ENCODE measurements around the gene DEF6.

Gene DEF6

DNA sequence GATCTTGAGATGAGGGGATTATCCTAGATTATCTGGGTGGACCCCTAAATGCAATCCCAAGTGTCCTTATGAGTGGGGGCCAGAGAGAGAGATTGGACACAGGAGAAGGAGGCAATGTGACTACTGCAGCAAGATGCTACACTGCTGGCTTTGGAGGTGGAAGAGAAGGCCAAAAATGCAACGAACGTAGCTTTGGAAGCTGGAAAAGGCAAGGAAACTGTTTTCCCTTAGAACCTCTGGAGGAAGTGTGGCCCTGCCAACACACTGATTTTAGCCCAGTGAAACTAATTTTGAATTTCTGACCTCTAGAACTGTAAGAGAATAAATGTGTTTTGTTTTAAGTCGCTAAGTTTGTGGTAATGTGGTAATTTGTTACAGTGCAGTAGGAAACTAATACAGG is 60.5 kb downstream of the DEF6 start:
- Histone ChIP-seq H3K27ac (ENCODE audit: insufficient read depth in 1 of 2, low read depth in 1 of 2, low read length in 2 of 2, poor library complexity in 1 of 2, severe bottlenecking in 2 of 2) (no peak overlapping the region), H3K27me3 (replicated peaks in 2 of 5; ENCODE audit: control insufficient read depth in 4 of 5, insufficient read depth in 5 of 5, low read length in 4 of 5) (peaks cover 0 to 43% (median 39%) of the 10 kb centered on the region in 5 experiments), H3K4me1 (ENCODE audit: control extremely low read depth in 1 of 4, control insufficient read depth in 4 of 4, insufficient read depth in 4 of 4, low read length in 3 of 4) (no peaks in the 10 kb centered on the region), H3K9me3 (ENCODE audit: control extremely low read depth in 1 of 5, control insufficient read depth in 4 of 5, insufficient read depth in 2 of 5, low read depth in 1 of 5, low read length in 4 of 5) (no peaks in the 10 kb centered on the region), H3K36me3 (ENCODE audit: control insufficient read depth in 4 of 4, insufficient read depth in 4 of 4, low read length in 3 of 4) (no peaks in the 10 kb centered on the region), H3K4me3 (ENCODE audit: control insufficient read depth in 1 of 7, extremely low read depth in 1 of 7, insufficient read depth in 4 of 7, low read depth in 2 of 7, low read length in 6 of 7) (no peak overlapping the region)
- no peak for DNase-seq
- ChIA-PET CTCF (no interaction called here), POLR2A (no interaction called here)
- 95% methylated on average over 2 of the region's 3 CpGs for WGBS (ENCODE audit: insufficient coverage)

DNA sequence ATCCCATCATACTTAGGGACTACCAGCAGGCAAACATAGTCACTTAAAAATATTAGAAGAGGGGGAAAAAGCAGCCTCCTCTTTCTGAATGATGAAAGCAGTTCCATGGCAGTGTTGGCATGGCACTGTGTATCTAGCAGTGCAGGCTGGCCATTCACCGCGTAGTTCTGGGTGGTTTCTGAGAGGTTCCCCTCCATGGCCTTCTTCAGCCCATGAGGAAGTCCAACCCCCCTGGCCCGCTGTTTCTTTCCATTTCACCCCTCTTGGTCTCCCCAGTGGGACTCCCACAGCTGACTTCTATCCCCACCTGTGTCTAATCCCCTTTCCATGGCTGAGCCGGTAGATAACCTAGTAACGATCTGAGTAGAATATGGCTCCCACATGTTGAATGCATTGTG is 61.7 kb downstream of the DEF6 start:
- 100% methylated on average over 4 of the region's 5 CpGs for WGBS (ENCODE audit: insufficient coverage)
- Histone ChIP-seq H3K4me1 (ENCODE audit: control extremely low read depth in 1 of 4, control insufficient read depth in 4 of 4, insufficient read depth in 4 of 4, low read length in 3 of 4) (no peaks in the 10 kb centered on the region), H3K27me3 (replicated peaks in 2 of 5; ENCODE audit: control insufficient read depth in 4 of 5, insufficient read depth in 5 of 5, low read length in 4 of 5) (peaks cover 0 to 41% (median 36%) of the 10 kb centered on the region in 5 experiments), H3K9me3 (ENCODE audit: control extremely low read depth in 1 of 5, control insufficient read depth in 4 of 5, insufficient read depth in 2 of 5, low read depth in 1 of 5, low read length in 4 of 5) (no peaks in the 10 kb centered on the region), H3K27ac (ENCODE audit: insufficient read depth in 1 of 2, low read depth in 1 of 2, low read length in 2 of 2, poor library complexity in 1 of 2, severe bottlenecking in 2 of 2) (no peak overlapping the region), H3K4me3 (ENCODE audit: control insufficient read depth in 1 of 7, extremely low read depth in 1 of 7, insufficient read depth in 4 of 7, low read depth in 2 of 7, low read length in 6 of 7) (no peak overlapping the region), H3K36me3 (ENCODE audit: control insufficient read depth in 4 of 4, insufficient read depth in 4 of 4, low read length in 3 of 4) (no peaks in the 10 kb centered on the region)
- ChIA-PET POLR2A (no interaction called here), CTCF (no interaction called here)
- DNase-seq: no peak

DNA sequence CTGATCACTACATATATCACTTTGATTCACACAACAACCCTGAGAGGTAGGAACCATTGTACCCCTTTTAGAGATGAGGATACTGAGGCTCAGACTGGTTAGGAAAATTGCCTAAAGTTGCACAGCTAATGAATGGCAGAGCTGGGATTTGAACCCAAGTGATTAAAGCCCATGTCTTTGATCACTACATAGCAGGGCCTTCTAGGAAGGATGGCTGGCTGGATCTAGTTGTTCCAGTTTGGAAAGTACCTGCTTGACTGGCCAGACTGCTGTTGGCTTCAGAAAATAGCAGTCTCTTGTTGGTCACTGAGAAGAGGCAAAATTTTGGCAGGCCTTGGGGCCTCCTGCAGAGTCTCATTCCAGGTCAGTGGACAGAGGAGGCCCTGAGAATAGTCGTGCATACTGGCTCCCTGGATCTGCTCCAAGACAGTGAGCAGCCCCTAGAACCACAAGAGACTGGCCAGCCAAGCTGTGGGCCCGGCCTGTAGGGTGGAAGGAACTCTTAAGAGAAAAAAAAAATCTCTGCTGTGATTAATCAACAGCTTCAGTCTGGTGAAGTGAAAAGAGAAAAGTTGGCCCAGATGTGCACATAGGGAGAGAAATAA is 62.2 kb downstream of the DEF6 start:
- 70% methylated on average over 1 of the region's 2 CpGs for WGBS (ENCODE audit: insufficient coverage)
- CTCF ChIA-PET: interaction anchor here (1.2 kb wide), 1 partner anchor 16 kb away, joined by 3 read pairs; no protein-coding TSS in a partner anchor
- Histone ChIP-seq H3K27ac (ENCODE audit: insufficient read depth in 1 of 2, low read depth in 1 of 2, low read length in 2 of 2, poor library complexity in 1 of 2, severe bottlenecking in 2 of 2) (no peak overlapping the region), H3K9me3 (ENCODE audit: control extremely low read depth in 1 of 5, control insufficient read depth in 4 of 5, insufficient read depth in 2 of 5, low read depth in 1 of 5, low read length in 4 of 5) (no peaks in the 10 kb centered on the region), H3K4me1 (ENCODE audit: control extremely low read depth in 1 of 4, control insufficient read depth in 4 of 4, insufficient read depth in 4 of 4, low read length in 3 of 4) (no peaks in the 10 kb centered on the region), H3K27me3 (replicated peaks in 2 of 5; ENCODE audit: control insufficient read depth in 4 of 5, insufficient read depth in 5 of 5, low read length in 4 of 5) (peaks cover 0 to 41% (median 36%) of the 10 kb centered on the region in 5 experiments), H3K4me3 (ENCODE audit: control insufficient read depth in 1 of 7, extremely low read depth in 1 of 7, insufficient read depth in 4 of 7, low read depth in 2 of 7, low read length in 6 of 7) (no peak overlapping the region), H3K36me3 (ENCODE audit: control insufficient read depth in 4 of 4, insufficient read depth in 4 of 4, low read length in 3 of 4) (no peaks in the 10 kb centered on the region)
- no peak for DNase-seq
- POLR2A ChIA-PET: no interaction called here

DNA sequence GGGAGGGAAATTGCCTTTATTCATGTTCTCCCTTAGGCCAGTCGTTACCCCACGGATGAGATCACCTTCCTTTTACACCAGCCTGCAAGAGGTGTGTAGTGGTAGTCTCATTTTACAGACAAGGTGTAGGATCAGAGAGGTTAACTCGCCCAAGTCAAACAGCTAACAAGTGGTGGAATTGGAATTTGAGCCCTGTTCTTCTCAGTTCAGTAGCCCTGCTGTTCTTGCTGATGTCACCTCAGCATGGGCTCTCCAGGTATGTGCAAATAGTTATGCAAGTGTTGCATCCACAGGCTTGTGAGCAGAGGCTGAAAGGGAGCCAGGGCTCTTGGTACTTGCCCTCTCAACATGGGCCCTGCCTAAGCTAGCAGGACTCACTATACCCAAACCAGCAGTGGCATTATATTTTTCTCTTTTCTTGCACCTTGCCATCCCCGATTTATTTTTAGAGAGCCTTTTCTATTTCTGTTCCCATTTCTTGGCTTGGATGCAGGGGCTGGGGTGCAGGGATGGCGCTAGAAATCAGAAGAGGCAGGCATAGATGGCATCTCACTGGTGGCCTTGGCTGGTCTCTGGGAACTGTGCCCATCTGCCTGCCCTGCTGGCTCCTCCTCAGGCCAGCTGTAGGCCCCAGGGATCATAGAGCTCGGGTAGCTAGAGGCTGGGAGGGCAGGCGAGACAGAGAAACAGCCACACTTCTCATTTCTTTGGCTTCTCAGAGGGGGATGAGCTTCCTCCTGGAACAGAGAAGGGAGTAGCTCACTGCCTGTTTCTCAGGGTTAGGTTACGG is 62.9 kb downstream of the DEF6 start:
- no peak overlapping the region for H3K27ac ChIP-seq (ENCODE audit: insufficient read depth in 1 of 2, low read depth in 1 of 2, low read length in 2 of 2, poor library complexity in 1 of 2, severe bottlenecking in 2 of 2)
- ChIA-PET CTCF (interaction anchor here (1.1 to 1.3 kb wide), 5 partner anchors 12 to 68 kb away, joined by 3 to 4 read pairs (median 3); partner anchors contain the start of gene PPARD), POLR2A (no interaction called here)
- no peaks in the 10 kb centered on the region for H3K36me3 ChIP-seq (ENCODE audit: control insufficient read depth in 4 of 4, insufficient read depth in 4 of 4, low read length in 3 of 4)
- peaks cover 0 to 41% (median 36%) of the 10 kb centered on the region in 5 experiments for H3K27me3 ChIP-seq (replicated peaks in 2 of 5; ENCODE audit: control insufficient read depth in 4 of 5, insufficient read depth in 5 of 5, low read length in 4 of 5)
- 100% methylated on average over 5 of the region's 8 CpGs for WGBS (ENCODE audit: insufficient coverage)
- no peak overlapping the region for H3K4me3 ChIP-seq (ENCODE audit: control insufficient read depth in 1 of 7, extremely low read depth in 1 of 7, insufficient read depth in 4 of 7, low read depth in 2 of 7, low read length in 6 of 7)
- no peak for DNase-seq
- H3K4me1 ChIP-seq (ENCODE audit: control extremely low read depth in 1 of 4, control insufficient read depth in 4 of 4, insufficient read depth in 4 of 4, low read length in 3 of 4): no peaks in the 10 kb centered on the region
- H3K9me3 ChIP-seq (ENCODE audit: control extremely low read depth in 1 of 5, control insufficient read depth in 4 of 5, insufficient read depth in 2 of 5, low read depth in 1 of 5, low read length in 4 of 5): no peaks in the 10 kb centered on the region

DNA sequence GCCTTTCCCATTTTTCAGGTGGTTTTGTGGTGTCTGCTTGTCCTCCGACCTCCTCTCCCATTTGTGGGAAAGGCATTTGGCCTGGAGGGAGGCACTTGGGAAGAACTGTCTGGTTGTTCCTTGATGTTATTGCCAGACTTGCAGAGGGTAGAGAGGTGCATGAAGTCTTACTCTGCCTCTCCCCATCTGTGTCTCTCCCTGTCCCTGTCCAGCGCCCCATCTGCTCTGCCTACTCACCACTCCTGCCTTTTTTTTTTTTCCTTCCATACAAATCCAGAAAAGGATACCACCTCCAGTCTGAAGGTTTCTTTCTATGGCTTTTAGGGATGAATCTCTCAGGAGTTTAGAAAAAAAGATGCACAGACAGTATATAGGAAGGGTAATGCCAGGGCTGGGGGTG is 64.6 kb downstream of the DEF6 start:
- POLR2A ChIA-PET: no interaction called here
- no peaks in the 10 kb centered on the region for H3K36me3 ChIP-seq (ENCODE audit: control insufficient read depth in 4 of 4, insufficient read depth in 4 of 4, low read length in 3 of 4)
- H3K4me1 ChIP-seq (ENCODE audit: control extremely low read depth in 1 of 4, control insufficient read depth in 4 of 4, insufficient read depth in 4 of 4, low read length in 3 of 4): no peaks in the 10 kb centered on the region
- peaks cover 0 to 42% (median 40%) of the 10 kb centered on the region in 5 experiments for H3K27me3 ChIP-seq (replicated peaks in 2 of 5; ENCODE audit: control insufficient read depth in 4 of 5, insufficient read depth in 5 of 5, low read length in 4 of 5)
- WGBS (ENCODE audit: insufficient coverage): 100% methylated on average over 1 of the region's 2 CpGs
- H3K9me3 ChIP-seq (ENCODE audit: control extremely low read depth in 1 of 5, control insufficient read depth in 4 of 5, insufficient read depth in 2 of 5, low read depth in 1 of 5, low read length in 4 of 5): no peaks in the 10 kb centered on the region
- CTCF ChIA-PET: interaction anchor here (1.3 kb wide), 1 partner anchor 11 kb away, joined by 3 read pairs; no protein-coding TSS in a partner anchor
- no peak overlapping the region for H3K4me3 ChIP-seq (ENCODE audit: control insufficient read depth in 1 of 7, extremely low read depth in 1 of 7, insufficient read depth in 4 of 7, low read depth in 2 of 7, low read length in 6 of 7)
- H3K27ac ChIP-seq (ENCODE audit: insufficient read depth in 1 of 2, low read depth in 1 of 2, low read length in 2 of 2, poor library complexity in 1 of 2, severe bottlenecking in 2 of 2): no peak overlapping the region
- DNase-seq: no peak

DNA sequence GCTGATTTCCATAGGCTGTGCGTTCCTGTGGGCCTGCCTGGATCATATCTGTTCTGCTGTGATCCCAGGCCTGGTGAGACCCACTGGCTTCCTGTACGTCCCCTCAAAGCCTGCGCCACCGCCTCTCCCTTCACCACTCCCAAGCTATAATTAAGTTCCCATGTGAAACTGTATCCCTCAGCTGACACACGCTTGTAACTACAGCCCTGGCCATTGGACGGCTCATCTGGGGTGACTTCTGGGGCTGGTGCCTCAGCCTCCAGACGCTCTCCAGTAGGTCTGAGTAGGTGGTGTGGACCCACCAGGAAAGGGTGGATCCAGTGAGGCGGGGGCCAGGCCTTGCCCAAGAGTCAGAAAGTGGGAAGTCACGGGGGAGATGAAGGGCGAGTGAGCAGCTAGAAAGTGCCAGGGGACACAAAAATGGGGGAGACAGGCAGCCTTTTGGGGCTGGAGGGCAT is 65.7 kb downstream of the DEF6 start:
- no peak overlapping the region for H3K4me3 ChIP-seq (ENCODE audit: control insufficient read depth in 1 of 7, extremely low read depth in 1 of 7, insufficient read depth in 4 of 7, low read depth in 2 of 7, low read length in 6 of 7)
- no peaks in the 10 kb centered on the region for H3K36me3 ChIP-seq (ENCODE audit: control insufficient read depth in 4 of 4, insufficient read depth in 4 of 4, low read length in 3 of 4)
- H3K27ac ChIP-seq (ENCODE audit: insufficient read depth in 1 of 2, low read depth in 1 of 2, low read length in 2 of 2, poor library complexity in 1 of 2, severe bottlenecking in 2 of 2): peak overlapping the region in 1 of 2 experiments; percentile 20
- no peaks in the 10 kb centered on the region for H3K4me1 ChIP-seq (ENCODE audit: control extremely low read depth in 1 of 4, control insufficient read depth in 4 of 4, insufficient read depth in 4 of 4, low read length in 3 of 4)
- peaks cover 0 to 49% (median 45%) of the 10 kb centered on the region in 5 experiments for H3K27me3 ChIP-seq (replicated peaks in 2 of 5; ENCODE audit: control insufficient read depth in 4 of 5, insufficient read depth in 5 of 5, low read length in 4 of 5)
- ChIA-PET POLR2A (no interaction called here), CTCF (interaction anchor here (1.0 kb wide), 1 partner anchor 9 kb away, joined by 3 read pairs; no protein-coding TSS in a partner anchor)
- no peak for DNase-seq
- H3K9me3 ChIP-seq (ENCODE audit: control extremely low read depth in 1 of 5, control insufficient read depth in 4 of 5, insufficient read depth in 2 of 5, low read depth in 1 of 5, low read length in 4 of 5): no peaks in the 10 kb centered on the region
- 93% methylated on average over 9 of the region's 10 CpGs for WGBS (ENCODE audit: insufficient coverage)

DNA sequence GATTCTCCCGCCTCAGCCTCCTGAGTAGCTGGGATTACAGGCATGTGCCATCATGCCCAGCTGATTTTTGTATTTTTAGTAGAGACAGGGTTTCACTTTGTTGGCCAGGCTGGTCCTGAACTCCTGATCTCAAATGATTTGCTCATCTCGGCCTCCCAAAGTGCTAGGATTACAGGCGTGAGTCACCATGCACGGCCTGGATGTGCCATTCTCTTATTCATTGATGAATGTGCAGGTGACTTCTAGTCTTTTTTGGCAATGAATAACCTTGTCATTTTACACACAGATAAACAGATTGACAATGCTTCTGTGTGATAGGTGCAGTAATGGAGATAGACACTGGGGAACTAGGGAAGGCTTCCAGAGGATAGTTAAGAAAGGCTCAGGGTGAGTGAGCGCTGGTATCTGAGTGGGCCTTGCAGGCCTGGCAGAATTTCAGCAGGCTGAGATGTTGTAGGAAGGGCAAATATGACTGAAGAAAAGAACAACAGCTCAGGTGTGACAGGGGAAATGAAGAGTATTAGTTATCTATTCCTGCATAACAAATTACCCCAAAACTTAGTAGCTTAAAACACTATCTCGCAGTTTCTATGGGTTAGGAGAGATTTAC is 68.1 kb downstream of the DEF6 start:
- Histone ChIP-seq H3K27me3 (replicated peaks in 2 of 5; ENCODE audit: control insufficient read depth in 4 of 5, insufficient read depth in 5 of 5, low read length in 4 of 5) (peaks cover 0 to 64% (median 43%) of the 10 kb centered on the region in 5 experiments), H3K36me3 (ENCODE audit: control insufficient read depth in 4 of 4, insufficient read depth in 4 of 4, low read length in 3 of 4) (no peaks in the 10 kb centered on the region), H3K4me3 (ENCODE audit: control insufficient read depth in 1 of 7, extremely low read depth in 1 of 7, insufficient read depth in 4 of 7, low read depth in 2 of 7, low read length in 6 of 7) (no peak overlapping the region), H3K9me3 (ENCODE audit: control extremely low read depth in 1 of 5, control insufficient read depth in 4 of 5, insufficient read depth in 2 of 5, low read depth in 1 of 5, low read length in 4 of 5) (no peaks in the 10 kb centered on the region), H3K4me1 (ENCODE audit: control extremely low read depth in 1 of 4, control insufficient read depth in 4 of 4, insufficient read depth in 4 of 4, low read length in 3 of 4) (peaks cover 4 to 15% (median 11%) of the 10 kb centered on the region in 4 experiments), H3K27ac (ENCODE audit: insufficient read depth in 1 of 2, low read depth in 1 of 2, low read length in 2 of 2, poor library complexity in 1 of 2, severe bottlenecking in 2 of 2) (no peak overlapping the region)
- 100% methylated on average over 6 of the region's 6 CpGs for WGBS (ENCODE audit: insufficient coverage)
- ChIA-PET POLR2A (no interaction called here), CTCF (no interaction called here)
- no peak for DNase-seq
